Measurements from ENCODE around the gene FBXW12. TPM values are rescaled to one million over a fixed set of nuclear protein-coding genes. Genes with fewer than 3 reads are reported as not detected.
"Not testable (repeated sequence)": the region's sequence is repeated elsewhere in the genome, so short reads cannot be mapped to it uniquely, and the experiment has no call there.

Gene FBXW12
- total RNA-seq, 4 donors from 2014 or later: not detected

DNA sequence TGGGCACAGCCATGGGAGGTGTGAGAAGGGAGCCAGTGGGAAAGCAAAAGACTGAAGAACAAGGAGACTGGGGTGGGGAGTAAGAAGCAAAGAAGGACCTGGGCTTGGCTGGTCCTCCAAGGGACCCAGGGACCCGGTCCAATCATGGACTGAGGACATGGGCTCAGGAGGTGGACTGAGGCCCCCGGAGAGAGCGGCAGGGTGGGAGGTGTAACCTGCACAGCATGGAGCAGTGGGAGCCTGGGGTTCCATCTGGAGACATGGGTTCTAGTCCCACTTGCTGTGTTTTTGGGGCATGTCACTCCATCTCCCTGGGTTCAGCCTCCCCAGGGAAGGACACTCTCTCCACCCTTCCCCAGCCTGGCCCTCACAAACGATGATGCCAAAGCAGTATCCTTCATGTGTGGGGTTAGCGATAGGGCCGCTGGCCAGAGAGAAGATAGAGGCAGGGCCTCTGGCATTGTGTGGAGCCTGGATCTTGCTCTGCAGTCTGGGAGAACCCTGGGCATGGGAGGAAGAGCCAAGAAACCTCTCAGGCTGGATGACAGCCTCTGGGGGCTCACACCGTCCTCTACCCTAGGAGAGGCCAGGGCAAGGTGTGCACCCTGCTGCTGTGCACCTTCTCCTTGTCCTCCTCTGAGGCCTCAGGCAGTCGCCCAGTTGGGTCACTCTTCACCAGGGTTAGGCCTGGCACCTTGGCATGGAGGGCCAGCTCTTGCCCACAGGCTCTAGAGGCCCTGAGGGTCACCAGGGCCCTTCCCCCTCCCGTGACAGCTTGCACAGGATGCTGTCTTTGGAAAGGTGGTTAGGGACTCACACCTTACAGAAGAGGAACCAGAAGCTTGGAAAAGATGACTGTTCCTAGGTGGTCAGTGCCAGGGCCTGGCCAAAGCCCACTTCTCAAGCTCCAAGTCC, 26.0 kb downstream of the FBXW12 start:
- no peaks in the 10 kb centered on the region for H3K36me3 ChIP-seq
- peaks cover 12% of the 10 kb centered on the region for H3K27me3 ChIP-seq
- H3K9me3 ChIP-seq: no peaks in the 10 kb centered on the region
- intact Hi-C loops (cut with DNase I; ENCODE audit: low total_unique reads) (no loop called here), in situ Hi-C loops (cut with MboI; ENCODE audit: low pct_ligation_motif_present in 1 of 4, low pct_unique_long_range_greater_than_20kb in 1 of 4, low sequenced_read_pairs in 3 of 4) (loop anchor here in 1 of 4 donors (5.0 kb wide), 1 partner anchor 39 kb away; no protein-coding TSS in a partner anchor)
- WGBS, 2 donors (ENCODE audit: low coverage in 1 of 2): 13 to 62% methylated on average over 1 to 9 of the region's 9 CpGs
- TF ChIP-seq, protein P1, sequence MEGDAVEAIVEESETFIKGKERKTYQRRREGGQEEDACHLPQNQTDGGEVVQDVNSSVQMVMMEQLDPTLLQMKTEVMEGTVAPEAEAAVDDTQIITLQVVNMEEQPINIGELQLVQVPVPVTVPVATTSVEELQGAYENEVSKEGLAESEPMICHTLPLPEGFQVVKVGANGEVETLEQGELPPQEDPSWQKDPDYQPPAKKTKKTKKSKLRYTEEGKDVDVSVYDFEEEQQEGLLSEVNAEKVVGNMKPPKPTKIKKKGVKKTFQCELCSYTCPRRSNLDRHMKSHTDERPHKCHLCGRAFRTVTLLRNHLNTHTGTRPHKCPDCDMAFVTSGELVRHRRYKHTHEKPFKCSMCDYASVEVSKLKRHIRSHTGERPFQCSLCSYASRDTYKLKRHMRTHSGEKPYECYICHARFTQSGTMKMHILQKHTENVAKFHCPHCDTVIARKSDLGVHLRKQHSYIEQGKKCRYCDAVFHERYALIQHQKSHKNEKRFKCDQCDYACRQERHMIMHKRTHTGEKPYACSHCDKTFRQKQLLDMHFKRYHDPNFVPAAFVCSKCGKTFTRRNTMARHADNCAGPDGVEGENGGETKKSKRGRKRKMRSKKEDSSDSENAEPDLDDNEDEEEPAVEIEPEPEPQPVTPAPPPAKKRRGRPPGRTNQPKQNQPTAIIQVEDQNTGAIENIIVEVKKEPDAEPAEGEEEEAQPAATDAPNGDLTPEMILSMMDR (IDR thresholded peaks at IDR 0.05): no peak
- TF ChIP-seq POLR2A (IDR thresholded peaks at IDR 0.05) (no peak), EP300 (IDR thresholded peaks at IDR 0.05; ENCODE audit: low read depth) (no peak), POLR2AphosphoS5 (IDR thresholded peaks at IDR 0.05) (no peak)
- DNase-seq: no peak
- no peak overlapping the region for H3K4me3 ChIP-seq
- H3K27ac ChIP-seq: no peak overlapping the region
- peaks cover 3 to 16% (median 7%) of the 10 kb centered on the region in 4 donors for H3K4me1 ChIP-seq

DNA sequence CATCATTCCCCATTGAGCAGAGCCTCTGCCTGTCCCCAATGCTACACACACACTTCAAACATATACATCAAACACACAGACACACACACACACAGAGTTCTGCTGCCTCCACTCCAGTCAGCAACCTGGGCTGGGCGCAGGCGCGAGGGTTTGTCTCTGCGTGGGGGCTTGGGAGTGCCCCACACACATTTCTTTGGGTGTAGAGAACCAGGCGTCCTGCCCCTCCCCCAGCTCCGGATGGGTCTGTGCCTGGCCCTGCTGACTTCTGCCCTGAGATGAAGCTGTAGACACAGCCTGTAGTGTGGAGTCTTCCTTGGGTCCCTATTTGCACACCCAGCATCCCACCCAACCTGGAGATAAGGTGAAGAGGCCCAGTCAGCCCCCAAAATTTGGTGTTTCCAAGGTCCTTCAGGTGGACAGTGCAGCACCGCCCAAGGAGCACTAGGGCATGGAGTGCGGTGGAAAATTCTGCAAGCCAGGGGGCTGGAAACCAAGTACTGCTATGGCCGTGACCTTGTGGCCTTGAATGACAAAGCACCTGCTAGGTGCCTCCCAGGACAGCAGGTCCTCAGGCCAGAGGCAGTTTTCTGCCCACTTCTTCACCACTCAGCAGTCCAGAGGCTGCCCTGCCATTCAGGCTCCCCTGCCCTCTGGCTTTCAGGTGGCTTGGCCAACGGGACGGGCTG, 26.8 kb downstream of the FBXW12 start:
- Histone ChIP-seq H3K27ac (no peak overlapping the region), H3K4me1 (peaks cover 3 to 16% (median 7%) of the 10 kb centered on the region in 4 donors), H3K36me3 (peaks cover 0 to 2% (median 0%) of the 10 kb centered on the region in 4 donors), H3K27me3 (peaks cover 8% of the 10 kb centered on the region), H3K9me3 (no peaks in the 10 kb centered on the region), H3K4me3 (no peak overlapping the region)
- 58% methylated on average over 11 of the region's 11 CpGs; no CpG with 5 or more reads in 1 of the 2 donors for WGBS, 2 donors (ENCODE audit: low coverage in 1 of 2)
- intact Hi-C loops (cut with DNase I; ENCODE audit: low total_unique reads) (no loop called here), in situ Hi-C loops (cut with MboI; ENCODE audit: low pct_ligation_motif_present in 1 of 4, low pct_unique_long_range_greater_than_20kb in 1 of 4, low sequenced_read_pairs in 3 of 4) (loop anchor here in 1 of 4 donors (5.0 kb wide), 1 partner anchor 38 kb away; no protein-coding TSS in a partner anchor)
- TF ChIP-seq POLR2AphosphoS5 (IDR thresholded peaks at IDR 0.05): no peak
- TF ChIP-seq EP300 (IDR thresholded peaks at IDR 0.05; ENCODE audit: low read depth): no peak
- DNase-seq: no peak

DNA sequence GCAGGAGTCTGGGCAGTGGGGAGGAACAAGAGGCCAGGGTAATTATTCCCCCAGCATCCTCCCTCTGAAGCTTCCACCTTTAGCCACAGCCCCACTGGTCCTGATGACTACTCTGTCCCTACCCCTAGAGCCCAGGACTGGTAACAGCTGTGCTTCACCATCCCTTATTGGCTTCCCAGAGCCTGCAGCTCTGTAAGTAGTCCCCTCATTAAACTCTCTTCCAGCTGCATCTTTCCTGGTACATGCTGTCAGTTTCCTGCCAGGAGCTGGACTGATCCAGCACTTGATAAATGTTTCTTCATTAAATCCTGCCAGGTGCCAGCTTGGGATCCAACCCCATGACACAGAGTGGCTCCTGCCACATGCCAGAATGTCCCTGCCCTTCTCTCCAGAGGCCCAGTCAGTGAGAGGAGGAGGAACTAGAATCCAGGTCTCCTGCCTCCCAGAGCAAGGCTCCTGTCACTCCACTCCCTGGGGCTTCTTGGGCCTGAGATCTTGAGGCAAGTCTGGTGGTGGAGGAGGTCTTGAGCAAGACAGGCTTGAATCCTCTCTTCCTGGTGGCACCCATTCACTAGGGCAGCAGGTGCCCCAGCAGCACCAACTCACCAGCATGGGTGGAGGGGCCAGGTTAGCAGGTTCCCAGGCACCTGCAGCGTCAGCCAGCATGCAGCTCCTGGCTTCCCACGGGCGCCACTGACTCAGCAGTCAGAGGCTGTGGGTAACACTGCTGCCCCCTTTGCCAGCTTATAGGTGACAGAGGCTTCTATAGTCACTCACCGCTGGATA, 27.6 kb downstream of the FBXW12 start:
- Histone ChIP-seq H3K4me1 (peaks cover 3 to 16% (median 7%) of the 10 kb centered on the region in 4 donors), H3K4me3 (no peak overlapping the region), H3K36me3 (peaks cover 0 to 6% (median 0%) of the 10 kb centered on the region in 4 donors), H3K27me3 (peaks cover 6% of the 10 kb centered on the region), H3K9me3 (no peaks in the 10 kb centered on the region), H3K27ac (no peak overlapping the region)
- TF ChIP-seq POLR2A (IDR thresholded peaks at IDR 0.05): no peak
- DNase-seq: no peak
- 53 to 60% methylated on average over 1 to 4 of the region's 4 CpGs for WGBS, 2 donors (ENCODE audit: low coverage in 1 of 2)
- in situ Hi-C loops (cut with MboI; ENCODE audit: low pct_ligation_motif_present in 1 of 4, low pct_unique_long_range_greater_than_20kb in 1 of 4, low sequenced_read_pairs in 3 of 4): loop anchor here in 2 of 4 donors (5.0 to 10.0 kb wide), 2 partner anchors 38 to 125 kb away; no protein-coding TSS in a partner anchor
- intact Hi-C loops (cut with DNase I; ENCODE audit: low total_unique reads): loop anchor here (2.0 kb wide), 1 partner anchor 37 kb away; no protein-coding TSS in a partner anchor

DNA sequence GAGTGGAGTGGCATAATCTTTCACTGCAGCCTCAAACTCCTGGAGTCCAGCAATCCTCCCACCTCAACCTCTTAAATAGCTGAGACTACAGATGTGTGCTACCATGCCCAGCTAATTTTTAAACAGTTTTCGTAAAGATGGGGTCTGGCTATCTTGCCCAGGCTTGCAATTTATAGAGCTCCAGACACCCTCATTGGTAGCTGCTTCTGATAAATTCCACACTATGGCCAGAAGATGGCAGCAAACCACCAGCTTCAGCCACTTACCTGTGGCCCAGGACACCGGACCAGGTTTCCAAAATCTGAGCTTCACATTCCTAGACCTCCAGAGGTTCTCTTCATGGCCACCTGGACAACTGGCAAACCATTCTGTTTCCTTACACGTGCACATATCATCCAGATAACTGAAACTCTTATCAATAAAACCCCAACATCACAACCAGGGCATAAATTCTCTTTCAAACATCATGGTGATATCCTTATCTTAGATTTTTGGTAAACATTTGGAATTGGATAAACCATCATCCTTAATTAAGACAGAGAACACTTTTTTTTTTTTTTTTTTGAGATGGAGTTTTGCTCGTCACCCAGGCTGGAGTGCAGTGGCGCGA, 28.9 kb downstream of the FBXW12 start:
- H3K4me3 ChIP-seq: no peak overlapping the region
- H3K36me3 ChIP-seq: peaks cover 0 to 6% (median 0%) of the 10 kb centered on the region in 4 donors
- peak; percentile 68 for DNase-seq
- H3K4me1 ChIP-seq: peaks cover 3 to 16% (median 7%) of the 10 kb centered on the region in 4 donors
- H3K27me3 ChIP-seq: no peaks in the 10 kb centered on the region
- WGBS, 2 donors (ENCODE audit: low coverage in 1 of 2): 58% methylated on average over 6 of the region's 6 CpGs; no CpG with 5 or more reads in 1 of the 2 donors
- no peaks in the 10 kb centered on the region for H3K9me3 ChIP-seq
- H3K27ac ChIP-seq: peak overlapping the region; percentile 74 to 88 (median 82)
- intact Hi-C loops (cut with DNase I; ENCODE audit: low total_unique reads): loop anchor here (2.0 kb wide), 1 partner anchor 36 kb away; no protein-coding TSS in a partner anchor
- in situ Hi-C loops (cut with MboI; ENCODE audit: low pct_ligation_motif_present in 1 of 4, low pct_unique_long_range_greater_than_20kb in 1 of 4, low sequenced_read_pairs in 3 of 4): loop anchor here in 2 of 4 donors (5.0 to 10.0 kb wide), 2 partner anchors 36 to 126 kb away; no protein-coding TSS in a partner anchor
- TF ChIP-seq, protein P1 (IDR thresholded peaks at IDR 0.05): peak; percentile 81 to 94 (median 83)
- no peak for TF ChIP-seq EP300 (IDR thresholded peaks at IDR 0.05; ENCODE audit: low read depth)

DNA sequence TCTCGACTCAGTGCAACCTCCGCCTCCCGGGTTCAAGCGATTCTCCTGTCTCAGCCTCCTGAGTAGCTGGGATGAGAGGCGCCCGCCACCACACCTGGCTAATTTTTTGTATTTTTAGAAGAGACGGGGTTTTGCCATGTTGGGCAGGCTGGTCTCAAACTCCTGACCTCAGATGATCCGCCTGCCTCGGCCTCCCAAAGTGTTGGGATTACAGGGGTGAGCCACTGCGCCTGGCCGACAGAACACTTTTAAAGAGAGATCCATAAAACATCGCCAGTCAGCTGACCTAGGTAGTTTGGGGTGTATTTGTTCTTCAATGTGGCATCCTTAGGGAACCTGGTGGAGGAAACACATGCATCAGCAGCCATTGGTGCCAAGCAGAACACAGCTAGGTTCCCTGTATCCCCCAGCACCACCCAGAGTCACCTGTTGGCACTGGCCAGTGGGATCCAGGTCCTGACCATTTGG, 29.4 kb downstream of the FBXW12 start:
- H3K36me3 ChIP-seq, DNase-seq, H3K4me3 ChIP-seq, H3K27me3 ChIP-seq, H3K9me3 ChIP-seq: not testable (repeated sequence)
- 60 to 89% methylated on average over 2 to 12 of the region's 12 CpGs for WGBS, 2 donors (ENCODE audit: low coverage in 1 of 2)
- intact Hi-C loops (cut with DNase I; ENCODE audit: low total_unique reads): loop anchor here (2.0 kb wide), 1 partner anchor 35 kb away; no protein-coding TSS in a partner anchor
- peak overlapping the region; percentile 74 to 88 (median 82) for H3K27ac ChIP-seq
- in situ Hi-C loops (cut with MboI; ENCODE audit: low pct_ligation_motif_present in 1 of 4, low pct_unique_long_range_greater_than_20kb in 1 of 4, low sequenced_read_pairs in 3 of 4): loop anchor here in 2 of 4 donors (5.0 to 10.0 kb wide), 2 partner anchors 36 to 127 kb away; no protein-coding TSS in a partner anchor
- peaks cover 3 to 16% (median 7%) of the 10 kb centered on the region in 4 donors for H3K4me1 ChIP-seq

All from transverse colon (tissue), 4 donors.